HFFc6 (cell line): ENCODE measurements around the gene RBMX. TPM values are rescaled to one million over a fixed set of nuclear protein-coding genes. Genes with fewer than 3 reads are reported as not detected.
"Not testable (repeated sequence)": the region's sequence is repeated elsewhere in the genome, so short reads cannot be mapped to it uniquely, and the experiment has no call there.

Experiments
- DNase-seq: peaks from one replicate; pipeline ENCODE4 v3.0.0-alpha.2; 2018
- H3K27ac Mint-ChIP-seq: 2 replicates; pipeline ENCODE4 v1.8.0; 2020; ENCODE audit warnings: mild to moderate bottlenecking, mixed read lengths
- H3K27me3 Mint-ChIP-seq: 2 replicates; pipeline ENCODE4 v1.8.0; 2021; ENCODE audit warnings: mild to moderate bottlenecking, moderate library complexity, mixed read lengths; ENCODE audit not compliant: insufficient read depth
- H3K36me3 Mint-ChIP-seq: 2 replicates; pipeline ENCODE4 v1.8.0; 2021; ENCODE audit warnings: low read depth, mixed read lengths
- H3K4me1 Mint-ChIP-seq: 2 replicates; pipeline ENCODE4 v1.8.0; 2020; ENCODE audit warnings: low read depth, mixed read lengths
- H3K4me3 Mint-ChIP-seq: 2 replicates; pipeline ENCODE4 v1.8.0; 2020; ENCODE audit warnings: mild to moderate bottlenecking, moderate library complexity, mixed read lengths
- H3K9me3 Mint-ChIP-seq: 2 replicates; pipeline ENCODE4 v1.8.0; 2020; ENCODE audit warnings: mild to moderate bottlenecking, mixed read lengths
- CTCF ChIP-seq: fragments of 200-600 bp; sonication (generic); IDR thresholded peaks from 2 replicates; pipeline ENCODE4 v1.5.0; 2021; ENCODE audit warnings: antibody characterized with exemption, mild to moderate bottlenecking
- total RNA-seq, 6 experiments: library from RNA; stranded (reverse); fragmentation: NEBNext Ultra II Directional; extraction: Animal tissue kit (Norgen Biotek cat#: 25700); gene quantifications; 2 replicates in 1 of 6; 3 replicates in 5 of 6; pipeline ENCODE4 v1.2.3, GENCODE V29; 2021

The RBMX gene
- total RNA-seq, 6 experiments from 2014 or later: 127 to 191 (median 178) TPM

GRCh38 chrX:136899221-136899620 lies 18.7 kb upstream of the RBMX start:
- H3K4me3 Mint-ChIP-seq: no peak overlapping the region
- H3K36me3 Mint-ChIP-seq: no peaks in the 10 kb centered on the region
- H3K9me3 Mint-ChIP-seq: no peaks in the 10 kb centered on the region
- no peak overlapping the region for H3K27ac Mint-ChIP-seq
- DNase-seq: no peak
- no peak for TF ChIP-seq CTCF
- H3K27me3 Mint-ChIP-seq: no peaks in the 10 kb centered on the region
- H3K4me1 Mint-ChIP-seq: no peaks in the 10 kb centered on the region

GRCh38 chrX:136898752-136899151 lies 18.2 kb upstream of the RBMX start:
- not testable (repeated sequence) for H3K27me3 Mint-ChIP-seq, H3K27ac Mint-ChIP-seq, H3K36me3 Mint-ChIP-seq

GRCh38 chrX:136896121-136896914 lies 15.8 kb upstream of the RBMX start:
- H3K36me3 Mint-ChIP-seq: no peaks in the 10 kb centered on the region
- TF ChIP-seq CTCF: no peak
- no peak overlapping the region for H3K4me3 Mint-ChIP-seq
- DNase-seq: no peak
- no peaks in the 10 kb centered on the region for H3K9me3 Mint-ChIP-seq
- H3K27ac Mint-ChIP-seq: no peak overlapping the region
- H3K4me1 Mint-ChIP-seq: no peaks in the 10 kb centered on the region
- no peaks in the 10 kb centered on the region; the same call in 1 of the 2 replicates for H3K27me3 Mint-ChIP-seq

More at GRCh38 chrX:136898752-136899151, 18.2 kb upstream of the RBMX start:
- H3K4me3 Mint-ChIP-seq, DNase-seq, H3K4me1 Mint-ChIP-seq, H3K9me3 Mint-ChIP-seq: not testable (repeated sequence)

- no peak for TF ChIP-seq CTCF
- no peak for DNase-seq
- Mint-ChIP-seq H3K36me3 (no peaks in the 10 kb centered on the region), H3K27me3 (peaks cover 2% of the 10 kb centered on the region; the same call in 1 of the 2 replicates), H3K9me3 (no peaks in the 10 kb centered on the region), H3K4me3 (no peak overlapping the region), H3K4me1 (no peaks in the 10 kb centered on the region), H3K27ac (no peak overlapping the region)
Observed at GRCh38 chrX:136892412-136892811, 11.9 kb upstream of the RBMX start.

- H3K27ac Mint-ChIP-seq, H3K4me3 Mint-ChIP-seq, H3K9me3 Mint-ChIP-seq, H3K4me1 Mint-ChIP-seq, H3K36me3 Mint-ChIP-seq, DNase-seq, H3K27me3 Mint-ChIP-seq: not testable (repeated sequence)
Observed at GRCh38 chrX:136890596-136890995, 10.1 kb upstream of the RBMX start.

- Mint-ChIP-seq H3K27ac (no peak overlapping the region), H3K27me3 (peaks cover 2% of the 10 kb centered on the region; the same call in 1 of the 2 replicates), H3K9me3 (no peaks in the 10 kb centered on the region), H3K4me3 (no peak overlapping the region), H3K36me3 (no peaks in the 10 kb centered on the region), H3K4me1 (0 out of 2 replicates have a peak, but pooled peaks cover 5% of the 10 kb centered on the region)
- no peak for TF ChIP-seq CTCF
- no peak for DNase-seq
Observed at GRCh38 chrX:136889269-136889668, 8.7 kb upstream of the RBMX start.
